Tibial nerve (tissue), 4 donors: Measurements from ENCODE around the gene SLC44A5. TPM values are rescaled to one million over a fixed set of nuclear protein-coding genes. Genes with fewer than 3 reads are reported as not detected.

Source experiments
- DNase-seq, 2 donors: peaks; one replicate each; pipeline ENCODE4 v3.0.0-alpha.2; 2019; ENCODE audit warnings: low spot score in 2 of 2
- H3K27ac ChIP-seq, 4 donors: fragments of 200-600 bp; sonication (generic) in 3 of 4; one replicate each; pipeline ENCODE4 v1.5.1; 2017 to 2019; ENCODE audit warnings: mild to moderate bottlenecking in 1 of 4
- H3K27me3 ChIP-seq, 2 donors: fragments of 200-600 bp; sonication (generic) in 1 of 2; one replicate each; pipeline versions ENCODE4 v1.5.1 to v1.6.0; 2017 to 2019
- H3K36me3 ChIP-seq, 3 donors: fragments of 200-600 bp; sonication (generic); one replicate each; pipeline ENCODE4 v1.5.1; 2018 to 2019
- H3K4me1 ChIP-seq, 4 donors: fragments of 200-600 bp; sonication (generic) in 3 of 4; one replicate each; pipeline ENCODE4 v1.5.1; 2017 to 2019
- H3K4me3 ChIP-seq, 4 donors: fragments of 200-600 bp; sonication (generic) in 3 of 4; one replicate each; pipeline ENCODE4 v1.5.1; 2017 to 2019; ENCODE audit warnings: mild to moderate bottlenecking in 1 of 4, moderate library complexity in 1 of 4
- H3K9me3 ChIP-seq, 4 donors: fragments of 200-600 bp; sonication (generic) in 3 of 4; one replicate each; pipeline ENCODE4 v1.5.1; 2017 to 2019
- CTCF ChIP-seq, 5 experiments: fragments of 200-600 bp in 3 of 5; fragments of 450-650 bp in 2 of 5; sonication (generic) in 3 of 5; IDR thresholded peaks; one replicate each; pipeline ENCODE4 v1.5.1; 2016 to 2019; ENCODE audit warnings: antibody characterized with exemption in 5 of 5, mild to moderate bottlenecking in 3 of 5, moderate library complexity in 2 of 5
- EP300 ChIP-seq, 2 donors: sonication (generic); formaldehyde crosslinking; IDR thresholded peaks; one replicate each; pipeline ENCODE4 v1.6.1; 2017; ENCODE audit warnings: antibody characterized with exemption in 2 of 2, mild to moderate bottlenecking in 1 of 2
- POLR2A ChIP-seq, 2 donors: fragments of 450-650 bp; IDR thresholded peaks; one replicate each; pipeline ENCODE4 v1.6.1; 2017; ENCODE audit warnings: antibody characterized with exemption in 2 of 2, mild to moderate bottlenecking in 2 of 2, moderate library complexity in 2 of 2
- WGBS, 2 donors: methylation state at CpG; one replicate each; pipeline ENCODE4 v1.1.5; 2018; 5-methylcytosine and 5-hydroxymethylcytosine counted together
- total RNA-seq, 4 donors: library from RNA; depleted of rRNA; stranded (reverse); fragments of >200 nt; gene quantifications; one replicate each; pipeline ENCODE4 v1.1.0, GENCODE V29; 2016

The SLC44A5 gene
- total RNA-seq, 4 donors from 2014 or later = 0.21 TPM; not detected in 3

GRCh38 chr1:75330624-75331023 is 280.3 kb downstream of the SLC44A5 start:
- Histone ChIP-seq H3K4me1 (no peaks in the 10 kb centered on the region), H3K4me3 (no peak overlapping the region), H3K36me3 (no peaks in the 10 kb centered on the region), H3K27me3 (no peaks in the 10 kb centered on the region), H3K27ac (no peak overlapping the region), H3K9me3 (no peaks in the 10 kb centered on the region)
- TF ChIP-seq POLR2A (IDR thresholded peaks at IDR 0.05) (no peak), CTCF (IDR thresholded peaks at IDR 0.05) (no peak), EP300 (IDR thresholded peaks at IDR 0.05) (no peak)
- no peak for DNase-seq

GRCh38 chr1:75328691-75329090 is 282.2 kb downstream of the SLC44A5 start:
- no peaks in the 10 kb centered on the region for H3K4me1 ChIP-seq
- TF ChIP-seq EP300 (IDR thresholded peaks at IDR 0.05) (no peak), CTCF (IDR thresholded peaks at IDR 0.05) (no peak), POLR2A (IDR thresholded peaks at IDR 0.05) (no peak)
- no peaks in the 10 kb centered on the region for H3K36me3 ChIP-seq
- no peak overlapping the region for H3K4me3 ChIP-seq
- no peaks in the 10 kb centered on the region for H3K27me3 ChIP-seq
- no peaks in the 10 kb centered on the region for H3K9me3 ChIP-seq
- no peak for DNase-seq
- no peak overlapping the region for H3K27ac ChIP-seq
- 48 to 62% methylated on average over 4 of the region's 4 CpGs for WGBS, 2 donors

GRCh38 chr1:75327395-75327794 is 283.5 kb downstream of the SLC44A5 start:
- H3K36me3 ChIP-seq = no peaks in the 10 kb centered on the region
- no peaks in the 10 kb centered on the region for H3K27me3 ChIP-seq
- no peak overlapping the region for H3K27ac ChIP-seq
- no peak for DNase-seq
- WGBS, 2 donors = 89% methylated on average over 2 of the region's 2 CpGs
- H3K9me3 ChIP-seq = no peaks in the 10 kb centered on the region
- H3K4me3 ChIP-seq = no peak overlapping the region
- H3K4me1 ChIP-seq = no peaks in the 10 kb centered on the region
- no peak for TF ChIP-seq EP300 (IDR thresholded peaks at IDR 0.05)
- TF ChIP-seq CTCF (IDR thresholded peaks at IDR 0.05) = no peak
- no peak for TF ChIP-seq POLR2A (IDR thresholded peaks at IDR 0.05)

- peaks cover 0 to 5% (median 0%) of the 10 kb centered on the region in 4 donors for H3K9me3 ChIP-seq
- no peak overlapping the region for H3K4me3 ChIP-seq
- no peaks in the 10 kb centered on the region for H3K4me1 ChIP-seq
- WGBS, 2 donors = 88 to 89% methylated on average over 4 of the region's 4 CpGs
- no peaks in the 10 kb centered on the region for H3K36me3 ChIP-seq
- no peak for DNase-seq
- TF ChIP-seq CTCF (IDR thresholded peaks at IDR 0.05) (no peak), EP300 (IDR thresholded peaks at IDR 0.05) (no peak), POLR2A (IDR thresholded peaks at IDR 0.05) (no peak)
- H3K27me3 ChIP-seq = no peaks in the 10 kb centered on the region
- H3K27ac ChIP-seq = no peak overlapping the region
These were observed 292.9 kb downstream of the SLC44A5 start for GRCh38 chr1:75317976-75318375.

GRCh38 chr1:75316230-75316629 is 294.7 kb downstream of the SLC44A5 start:
- no peak for DNase-seq
- TF ChIP-seq EP300 (IDR thresholded peaks at IDR 0.05) (no peak), CTCF (IDR thresholded peaks at IDR 0.05) (no peak), POLR2A (IDR thresholded peaks at IDR 0.05) (no peak)
- 59 to 62% methylated on average over 1 of the region's 1 CpG for WGBS, 2 donors
- no peaks in the 10 kb centered on the region for H3K36me3 ChIP-seq
- H3K4me3 ChIP-seq = no peak overlapping the region
- H3K9me3 ChIP-seq = peaks cover 0 to 3% (median 0%) of the 10 kb centered on the region in 4 donors
- no peaks in the 10 kb centered on the region for H3K27me3 ChIP-seq
- no peak overlapping the region for H3K27ac ChIP-seq
- no peaks in the 10 kb centered on the region for H3K4me1 ChIP-seq
